ENCODE measurements around the gene KMT5C. TPM values are rescaled to one million over a fixed set of nuclear protein-coding genes. Genes with fewer than 3 reads are reported as not detected.

KMT5C gene
- total and polyA plus RNA-seq, 2 experiments from 2014 or later = 63.5 to 82.4 TPM

- Histone ChIP-seq H3K4me3 (no peak overlapping the region), H3K9me3 (ENCODE audit: low read depth) (no peaks in the 10 kb centered on the region), H3K27ac (no peak overlapping the region), H3K4me1 (ENCODE audit: low read depth) (no peaks in the 10 kb centered on the region), H3K27me3 (no peaks in the 10 kb centered on the region), H3K36me3 (peaks cover 37% of the 10 kb centered on the region)
- TF ChIP-seq CTCF (IDR thresholded peaks at IDR 0.05; ENCODE audit: low read depth, low read length) = no peak
- no peak for DNase-seq (ENCODE audit: low read depth in 1 of 2, low spot score in 1 of 2)
Measured at GRCh38 chr19:55305983-55306562, 33.6 kb upstream of the KMT5C start.

DNA sequence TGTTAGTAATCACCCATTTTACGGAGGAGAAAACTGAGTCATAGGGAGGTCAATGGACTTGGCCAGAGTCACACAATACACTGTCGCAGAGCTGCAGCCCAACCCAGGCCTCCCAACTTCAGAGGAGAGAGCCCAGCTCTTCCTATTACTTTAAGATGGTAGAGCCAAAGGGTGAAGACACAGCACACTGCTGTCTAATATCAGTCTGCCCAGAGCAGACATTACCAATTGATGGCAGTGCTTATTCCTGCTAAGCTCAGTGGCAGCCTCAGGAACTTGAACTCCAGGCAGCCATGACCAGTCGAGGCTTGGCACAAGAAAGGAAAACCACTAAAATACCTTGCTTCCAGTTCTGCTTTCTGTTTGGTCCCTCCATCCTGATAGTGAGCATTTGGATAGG, 33.0 kb upstream of the KMT5C start:
- peaks cover 37% of the 10 kb centered on the region for H3K36me3 ChIP-seq
- TF ChIP-seq CTCF (IDR thresholded peaks at IDR 0.05; ENCODE audit: low read depth, low read length) = no peak
- DNase-seq (ENCODE audit: low read depth in 1 of 2, low spot score in 1 of 2) = no peak
- no peaks in the 10 kb centered on the region for H3K27me3 ChIP-seq
- no peaks in the 10 kb centered on the region for H3K4me1 ChIP-seq (ENCODE audit: low read depth)
- no peaks in the 10 kb centered on the region for H3K9me3 ChIP-seq (ENCODE audit: low read depth)
- no peak overlapping the region for H3K27ac ChIP-seq
- H3K4me3 ChIP-seq = no peak overlapping the region

GRCh38 chr19:55308281-55308680, 31.4 kb upstream of the KMT5C start:
- Histone ChIP-seq H3K9me3 (ENCODE audit: low read depth) (no peaks in the 10 kb centered on the region), H3K4me1 (ENCODE audit: low read depth) (no peaks in the 10 kb centered on the region), H3K27ac (no peak overlapping the region), H3K4me3 (no peak overlapping the region), H3K27me3 (no peaks in the 10 kb centered on the region), H3K36me3 (peaks cover 31% of the 10 kb centered on the region)
- TF ChIP-seq CTCF (IDR thresholded peaks at IDR 0.05; ENCODE audit: low read depth, low read length) = no peak
- DNase-seq (ENCODE audit: low read depth in 1 of 2, low spot score in 1 of 2) = no peak

DNA sequence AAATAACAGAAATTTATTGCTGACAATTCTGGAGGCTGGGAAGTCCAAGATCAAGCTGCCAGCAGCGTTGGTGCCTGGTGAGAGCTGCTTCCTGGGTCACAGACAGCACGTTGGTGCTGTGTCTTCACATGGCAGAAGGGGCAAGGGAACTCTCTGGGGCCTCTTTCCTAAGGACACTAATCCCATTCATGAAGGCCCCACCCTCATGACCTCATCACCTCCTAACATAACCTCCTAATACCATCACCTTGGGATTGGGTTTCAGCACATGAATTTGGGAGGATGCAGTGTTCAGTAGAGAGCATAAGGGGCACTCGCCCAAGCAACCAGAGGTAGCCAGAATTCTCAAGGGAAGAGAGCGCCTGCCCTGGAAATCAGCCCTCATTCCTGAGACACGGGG, 30.2 kb upstream of the KMT5C start:
- H3K36me3 ChIP-seq = peaks cover 22% of the 10 kb centered on the region
- H3K27me3 ChIP-seq = no peaks in the 10 kb centered on the region
- no peak for DNase-seq (ENCODE audit: low read depth in 1 of 2, low spot score in 1 of 2)
- no peak overlapping the region for H3K27ac ChIP-seq
- TF ChIP-seq CTCF (IDR thresholded peaks at IDR 0.05; ENCODE audit: low read depth, low read length) = no peak
- H3K4me1 ChIP-seq (ENCODE audit: low read depth) = no peaks in the 10 kb centered on the region
- H3K4me3 ChIP-seq = no peak overlapping the region
- H3K9me3 ChIP-seq (ENCODE audit: low read depth) = no peaks in the 10 kb centered on the region

DNA sequence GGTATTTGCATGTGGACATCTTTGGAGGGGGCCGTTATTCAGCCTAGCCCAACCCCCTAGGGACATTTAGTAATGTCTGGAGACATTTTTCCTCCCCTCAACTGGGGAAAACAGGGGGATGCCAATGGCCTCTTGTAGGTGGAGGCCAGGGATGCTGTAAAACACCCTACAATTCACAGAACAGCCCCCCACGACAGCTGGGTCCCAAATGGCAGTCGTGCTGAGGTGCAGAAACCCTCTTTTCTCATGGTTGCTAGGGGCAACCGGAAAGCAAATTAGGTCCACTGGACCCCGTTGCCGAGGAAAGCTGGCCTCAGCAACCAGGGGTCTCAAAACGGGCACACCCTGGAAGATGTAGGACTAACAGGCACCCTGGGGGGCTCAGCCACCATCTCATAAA, 29.2 kb upstream of the KMT5C start:
- no peak for DNase-seq (ENCODE audit: low read depth in 1 of 2, low spot score in 1 of 2)
- no peaks in the 10 kb centered on the region for H3K27me3 ChIP-seq
- no peak overlapping the region for H3K27ac ChIP-seq
- H3K36me3 ChIP-seq = peaks cover 21% of the 10 kb centered on the region
- H3K9me3 ChIP-seq (ENCODE audit: low read depth) = no peaks in the 10 kb centered on the region
- H3K4me3 ChIP-seq = no peak overlapping the region
- H3K4me1 ChIP-seq (ENCODE audit: low read depth) = no peaks in the 10 kb centered on the region
- no peak for TF ChIP-seq CTCF (IDR thresholded peaks at IDR 0.05; ENCODE audit: low read depth, low read length)

DNA sequence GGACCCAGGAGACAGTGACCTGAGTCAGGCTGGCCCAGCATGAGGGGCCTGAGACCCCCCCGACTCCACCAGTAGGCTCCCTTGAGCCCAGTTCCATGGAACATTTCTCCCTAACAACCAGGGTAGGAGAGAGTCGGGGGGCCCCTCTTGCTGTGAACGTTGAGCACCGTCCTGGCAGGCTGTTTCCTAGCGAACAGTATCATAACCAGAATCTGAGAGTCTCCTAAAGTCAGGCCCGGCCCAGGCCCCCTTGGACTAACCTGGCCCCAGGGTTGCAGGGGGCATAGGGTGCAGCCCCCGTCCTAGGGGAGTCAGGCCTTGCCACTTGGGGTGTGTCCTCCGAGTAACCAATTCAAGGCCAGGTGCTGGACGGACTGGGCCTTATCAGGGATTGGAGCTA, 28.3 kb upstream of the KMT5C start:
- H3K4me1 ChIP-seq (ENCODE audit: low read depth) = no peaks in the 10 kb centered on the region
- no peak overlapping the region for H3K27ac ChIP-seq
- no peaks in the 10 kb centered on the region for H3K9me3 ChIP-seq (ENCODE audit: low read depth)
- DNase-seq (ENCODE audit: low read depth in 1 of 2, low spot score in 1 of 2) = no peak
- H3K27me3 ChIP-seq = no peaks in the 10 kb centered on the region
- no peak for TF ChIP-seq CTCF (IDR thresholded peaks at IDR 0.05; ENCODE audit: low read depth, low read length)
- no peak overlapping the region for H3K4me3 ChIP-seq
- H3K36me3 ChIP-seq = peaks cover 14% of the 10 kb centered on the region
